ENCODE measurements around the gene DNAJC17. TPM values are rescaled to one million over a fixed set of nuclear protein-coding genes. Genes with fewer than 3 reads are reported as not detected.

DNAJC17 gene
- total and polyA plus RNA-seq, 2 of the 13 experiments (the other 11 are each of a cell fraction or from before 2014, with no cell fraction given), result 22.2 to 26.5 TPM

GRCh38 chr15:40762919-40763800, 44.1 kb downstream of the DNAJC17 start (continued):
- TF ChIP-seq AFF4 (CRISPR knock-in tag; IDR thresholded peaks at IDR 0.05) (no peak), SSRP1 (CRISPR knock-in tag; IDR thresholded peaks at IDR 0.05) (no peak), PBX2 (CRISPR knock-in tag; IDR thresholded peaks at IDR 0.05) (no peak), ZNF768 (CRISPR knock-in tag; IDR thresholded peaks at IDR 0.05) (no peak), RXRB (CRISPR knock-in tag; IDR thresholded peaks at IDR 0.05; ENCODE audit: borderline replicate concordance) (no peak), FOXC1 (CRISPR knock-in tag; IDR thresholded peaks at IDR 0.05; ENCODE audit: borderline replicate concordance) (0 out of 2 replicates have a peak, but pooled peaks have one; percentile 81), CC2D1A (CRISPR knock-in tag; IDR thresholded peaks at IDR 0.05) (no peak), SOX6 (IDR thresholded peaks at IDR 0.05) (no peak), SOX6 (CRISPR knock-in tag; IDR thresholded peaks at IDR 0.05) (no peak), ARID5B (CRISPR knock-in tag; IDR thresholded peaks at IDR 0.05) (no peak), CSRNP2 (CRISPR knock-in tag; conservative IDR thresholded peaks at IDR 0.05; ENCODE audit: low read depth) (no peak), ZNF10 (CRISPR knock-in tag; IDR thresholded peaks at IDR 0.05; ENCODE audit: borderline replicate concordance, low read depth) (no peak), NFKBIZ (CRISPR knock-in tag; IDR thresholded peaks at IDR 0.05) (no peak), HDAC6 (IDR thresholded peaks at IDR 0.05; ENCODE audit: low read depth, low read length) (no peak), TGIF2 (CRISPR knock-in tag; IDR thresholded peaks at IDR 0.05) (no peak), SETDB1 (CRISPR knock-in tag; IDR thresholded peaks at IDR 0.05; ENCODE audit: borderline replicate concordance) (no peak), POLR2AphosphoS2 (IDR thresholded peaks at IDR 0.05; ENCODE audit: low read depth, low read length) (no peak), NPAS2 (CRISPR knock-in tag; IDR thresholded peaks at IDR 0.05; ENCODE audit: borderline replicate concordance) (no peak), ZC3H13 (CRISPR knock-in tag; IDR thresholded peaks at IDR 0.05) (no peak)

Measured in HepG2 (cell line).